Stromal cell of bone marrow (primary cell): ENCODE results near the gene TNNI2.
"Not testable (repeated sequence)": the region's sequence is repeated elsewhere in the genome, so short reads cannot be mapped to it uniquely, and the experiment has no call there.

Source experiments
- DNase-seq: peaks from one replicate; pipeline ENCODE4 v3.0.0-alpha.2; 2012; ENCODE audit warnings: low read depth

Gene TNNI2

GRCh38 chr11:1838426-1839144, at the start of gene TNNI2:
TNNI2 (plus strand) TSS chr11:1838981; CDS start chr11:1839697, 716 bp downstream.
- no peak for DNase-seq

DNA sequence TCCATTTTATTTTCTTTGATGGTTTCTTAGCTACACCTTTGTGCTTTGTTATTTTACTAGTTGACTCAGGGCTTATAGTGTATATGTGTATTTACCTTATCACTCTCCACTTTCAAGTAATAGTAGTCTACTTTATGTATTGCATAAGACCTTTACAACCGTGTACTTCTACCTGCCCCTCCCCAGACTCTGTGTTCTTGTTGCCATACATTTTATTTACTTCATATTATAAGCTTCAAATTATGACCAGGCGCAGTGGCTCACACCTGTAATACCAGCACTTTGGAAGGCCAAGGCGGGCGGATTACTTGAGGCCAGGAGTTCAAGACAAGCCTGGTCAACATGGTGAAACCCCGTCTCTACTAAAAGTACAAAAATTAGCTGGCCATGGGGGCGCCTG, 46.9 kb upstream of the TNNI2 start:
- no peak for DNase-seq

GRCh38 chr11:1792461-1792860, 46.3 kb upstream of the TNNI2 start:
- DNase-seq = no peak

DNA sequence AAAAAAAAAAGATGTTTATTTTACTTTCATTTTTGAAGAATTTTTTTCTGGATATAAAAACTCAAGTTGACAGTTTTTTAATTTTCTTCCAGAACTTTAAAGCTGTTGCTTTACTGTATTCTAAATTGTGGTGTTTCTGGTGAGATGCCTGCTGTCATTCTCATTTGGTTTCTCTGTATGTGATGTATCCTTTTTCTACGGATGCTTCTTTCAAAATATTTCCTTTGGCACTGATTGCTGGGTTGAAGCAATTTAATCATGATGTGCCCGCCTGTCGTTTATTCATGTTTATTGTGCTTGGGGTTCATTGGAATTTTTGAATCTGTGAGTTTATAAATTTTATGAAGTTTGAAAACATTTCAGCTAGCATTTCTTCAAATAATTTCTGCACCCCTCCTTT, 45.7 kb upstream of the TNNI2 start:
- DNase-seq = no peak

GRCh38 chr11:1796413-1797011, 42.3 kb upstream of the TNNI2 start:
- no peak for DNase-seq

GRCh38 chr11:1797391-1798125, 41.2 kb upstream of the TNNI2 start:
- DNase-seq = no peak

GRCh38 chr11:1803246-1803645, 35.5 kb upstream of the TNNI2 start:
- no peak for DNase-seq

DNA sequence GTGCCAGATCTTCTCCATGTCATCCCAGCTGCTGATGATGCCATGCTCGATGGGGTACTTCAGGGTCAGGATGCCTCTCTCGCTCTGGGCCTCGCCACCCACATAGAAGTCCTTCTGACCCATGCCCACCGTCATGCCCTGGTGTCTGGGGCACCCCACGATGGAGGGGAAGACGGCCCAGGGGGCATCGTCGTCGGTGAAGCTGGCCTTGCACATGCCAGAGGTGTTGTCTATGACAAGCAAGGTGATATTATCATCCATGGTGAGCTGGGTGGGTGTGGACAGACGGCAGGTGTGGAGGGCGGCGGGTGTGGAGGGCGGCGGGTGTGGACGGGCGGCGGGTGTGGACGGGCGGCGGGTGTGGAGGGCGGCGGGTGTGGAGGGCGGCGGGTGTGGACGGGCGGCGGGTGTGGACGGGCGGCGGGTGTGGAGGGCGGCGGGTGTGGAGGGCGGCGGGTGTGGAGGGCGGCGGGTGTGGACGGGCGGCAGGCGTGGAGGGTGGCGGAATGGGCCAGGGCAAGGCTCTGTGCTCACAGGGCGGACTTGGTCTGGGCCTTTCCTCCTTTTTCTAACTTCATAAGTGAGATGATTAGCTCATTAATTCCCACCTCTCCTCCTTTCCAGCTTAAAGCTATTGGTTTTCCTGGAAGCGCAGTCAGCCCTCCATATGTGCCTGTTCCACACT, 34.8 kb upstream of the TNNI2 start:
- not testable (repeated sequence) for DNase-seq

DNA sequence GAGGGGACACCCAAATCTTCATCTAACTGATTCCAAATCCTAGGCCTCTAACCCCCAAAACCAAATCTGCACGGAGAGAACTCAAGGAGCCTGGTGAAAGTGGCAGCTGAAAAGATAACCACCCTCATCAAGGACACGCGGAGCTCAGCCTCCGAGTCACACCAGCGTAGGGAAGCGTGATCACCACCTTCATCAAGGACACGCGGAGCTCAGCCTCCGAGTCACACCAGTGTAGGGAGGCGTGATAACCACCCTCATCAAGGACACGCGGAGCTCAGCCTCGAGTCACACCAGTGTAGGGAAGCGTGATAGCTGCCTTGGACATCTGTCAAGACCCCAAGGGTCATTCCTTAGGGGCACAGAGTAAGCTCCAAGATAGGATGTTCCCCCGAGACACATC, 33.3 kb upstream of the TNNI2 start:
- DNase-seq = no peak

- DNase-seq = no peak
Observed at GRCh38 chr11:1807264-1807995, 31.4 kb upstream of the TNNI2 start.

- no peak for DNase-seq
Observed at GRCh38 chr11:1810761-1811160, 28.0 kb upstream of the TNNI2 start.

DNA sequence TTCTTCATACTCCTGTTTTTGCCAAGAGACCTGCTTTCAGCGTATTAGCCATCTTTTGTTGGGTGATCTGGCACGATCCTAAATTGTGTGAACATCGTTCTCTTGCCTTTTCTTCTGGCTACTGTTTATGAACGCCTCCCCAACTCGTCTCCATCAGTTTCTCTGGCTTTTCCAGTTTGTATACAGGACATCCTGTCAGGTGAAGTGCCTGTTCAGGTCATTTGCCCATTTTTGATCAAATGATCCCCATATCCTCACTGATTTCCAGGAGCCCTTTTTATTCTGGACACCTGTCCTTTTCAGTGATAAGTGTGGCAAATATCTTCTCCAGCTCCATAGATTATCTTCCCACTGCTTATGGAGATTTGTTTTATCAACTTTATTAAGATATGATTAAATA, 26.5 kb upstream of the TNNI2 start:
- DNase-seq = no peak

DNA sequence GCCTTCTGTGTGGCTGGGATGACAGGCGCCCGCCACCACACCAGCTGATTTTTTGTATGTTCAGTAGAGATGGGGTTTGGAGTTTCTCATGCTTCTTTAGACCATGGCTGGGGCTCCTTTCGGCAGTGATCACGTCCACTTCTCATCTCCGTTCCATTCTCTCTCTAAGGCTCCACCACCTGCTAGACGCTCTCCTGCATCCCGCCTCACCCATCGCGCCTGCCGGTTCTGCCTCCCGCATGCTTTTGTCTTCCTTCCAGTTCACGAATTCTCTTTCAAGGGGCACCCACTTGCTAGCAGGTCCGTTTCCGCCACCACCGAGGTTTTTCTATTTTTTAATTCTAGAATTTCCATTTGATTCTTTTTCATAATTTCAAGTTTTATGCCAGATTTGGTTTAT, 26.0 kb upstream of the TNNI2 start:
- no peak for DNase-seq

- DNase-seq = not testable (repeated sequence)
Observed at GRCh38 chr11:1813356-1813755, 25.4 kb upstream of the TNNI2 start.

- no peak for DNase-seq
Observed at GRCh38 chr11:1814691-1815090, 24.1 kb upstream of the TNNI2 start.

DNA sequence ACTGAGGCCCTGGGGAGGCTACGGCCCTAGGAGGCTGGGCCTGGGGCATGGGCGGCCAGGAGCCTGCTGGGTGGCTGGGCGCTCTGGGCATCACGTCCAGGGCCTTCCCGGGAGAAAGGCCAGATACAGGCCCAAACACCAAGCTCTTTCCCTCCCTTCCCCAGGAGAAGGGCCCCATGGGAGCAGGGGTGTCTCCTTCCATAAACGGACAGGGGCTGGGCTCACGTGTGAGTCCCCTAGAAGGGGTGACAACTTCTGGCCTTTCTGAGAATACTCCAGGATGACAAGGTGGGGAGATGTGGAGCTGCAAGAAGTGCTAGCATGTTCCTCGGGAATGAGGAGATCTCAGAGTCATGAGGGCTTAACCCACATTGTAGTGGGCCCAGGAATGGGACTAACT, 23.5 kb upstream of the TNNI2 start:
- no peak for DNase-seq

GRCh38 chr11:1815751-1816150, 23.0 kb upstream of the TNNI2 start:
- DNase-seq = no peak

- no peak for DNase-seq
Observed at GRCh38 chr11:1817000-1817399, 21.8 kb upstream of the TNNI2 start.

GRCh38 chr11:1817511-1817910, 21.3 kb upstream of the TNNI2 start:
- DNase-seq = no peak

- no peak for DNase-seq
Observed at GRCh38 chr11:1819074-1819473, 19.7 kb upstream of the TNNI2 start.

DNA sequence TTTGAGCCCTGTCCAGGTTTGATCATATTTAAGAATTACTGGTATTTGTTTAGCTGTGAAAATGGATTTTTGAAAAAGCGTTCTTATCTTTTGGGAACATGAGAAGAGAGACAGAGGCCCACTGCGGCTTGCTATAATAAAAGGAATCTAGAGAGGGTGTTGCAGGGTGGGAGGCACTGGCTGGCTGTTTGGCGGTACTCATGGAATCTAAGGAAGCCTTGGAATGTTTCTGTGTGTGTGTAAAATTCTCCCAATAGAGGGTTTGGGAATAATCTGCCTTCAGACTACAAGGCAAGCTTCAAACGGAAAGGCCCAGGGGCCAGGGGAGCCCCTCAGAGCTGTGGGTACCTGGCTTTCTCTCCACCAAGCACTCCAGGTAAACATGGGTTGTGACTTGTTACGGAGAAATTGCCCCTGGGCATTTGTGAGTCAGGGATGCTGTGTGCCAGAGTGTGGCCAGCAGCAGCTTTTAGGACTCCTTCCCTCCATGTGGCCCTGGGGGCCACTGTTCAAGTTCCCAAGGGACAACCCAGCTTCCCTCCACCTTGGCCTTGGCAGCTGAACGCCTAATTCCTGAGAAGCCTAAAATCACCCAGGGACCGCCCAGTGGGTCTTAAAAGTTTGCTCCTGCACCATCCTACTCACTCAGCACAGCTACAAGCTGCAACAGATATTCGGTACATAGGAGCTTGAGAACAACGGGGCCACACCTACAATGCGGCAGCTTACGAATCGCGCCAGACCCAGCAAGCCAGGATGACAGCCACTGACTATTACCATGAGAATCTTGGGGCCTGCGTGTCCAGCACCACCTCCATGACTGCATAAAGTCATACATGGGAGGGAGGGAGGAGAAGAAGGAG, 18.1 kb upstream of the TNNI2 start:
- DNase-seq = no peak
